GM21576 (cell line): Measurements from ENCODE around the gene NENF.
"Not testable (repeated sequence)": the region's sequence is repeated elsewhere in the genome, so short reads cannot be mapped to it uniquely, and the experiment has no call there.

Source experiments
- ATAC-seq: cut with Tn5 transposase; IDR thresholded peaks from one replicate; pipeline ENCODE4 v1.9.1; 2021; ENCODE audit warnings: mild to moderate bottlenecking, moderate library complexity; ENCODE audit not compliant: unreplicated experiment

NENF gene

DNA sequence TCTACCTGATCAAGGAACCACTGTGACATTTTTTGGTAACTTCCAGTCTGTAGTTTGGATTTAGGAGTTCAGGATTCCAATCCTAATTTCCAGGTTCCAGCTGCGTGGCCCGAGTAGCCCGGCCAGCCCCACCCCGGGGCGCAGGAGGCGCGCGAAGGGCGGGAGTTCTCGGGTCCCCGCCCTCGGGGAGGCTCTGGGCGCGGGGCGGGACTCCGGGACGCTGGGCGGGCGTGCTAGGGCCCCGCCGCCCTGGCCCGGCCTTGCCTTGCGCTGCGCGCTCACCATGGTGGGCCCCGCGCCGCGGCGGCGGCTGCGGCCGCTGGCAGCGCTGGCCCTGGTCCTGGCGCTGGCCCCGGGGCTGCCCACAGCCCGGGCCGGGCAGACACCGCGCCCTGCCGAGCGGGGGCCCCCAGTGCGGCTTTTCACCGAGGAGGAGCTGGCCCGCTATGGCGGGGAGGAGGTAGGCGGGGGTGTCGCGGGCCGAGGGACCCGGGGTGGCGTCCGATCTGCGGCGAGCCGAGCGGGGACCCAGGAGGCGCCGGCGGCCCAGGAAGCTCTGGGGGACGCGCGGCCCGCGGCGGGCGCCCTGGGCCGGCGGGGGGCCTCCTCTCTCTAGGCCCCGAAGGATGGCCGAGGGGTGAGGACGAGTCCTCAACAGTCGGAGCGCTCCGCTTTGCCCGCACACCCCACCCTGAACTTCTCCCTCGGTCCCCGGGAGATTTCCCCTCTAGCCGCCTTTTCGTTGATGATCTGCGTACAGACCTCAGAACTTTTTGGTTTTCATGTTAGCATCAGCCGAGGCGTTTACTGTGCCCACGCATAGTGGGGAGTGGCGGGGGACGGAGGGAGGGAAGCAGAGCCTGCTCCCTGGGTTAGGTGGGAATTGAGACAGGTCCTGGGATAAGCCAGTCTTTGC lies at the start of gene NENF:
Gene NENF (plus strand): TSS at position 260 of the 916 bp plus-strand sequence. CDS start 24 bp downstream, at position 284.
- peak; percentile 97 for ATAC-seq

DNA sequence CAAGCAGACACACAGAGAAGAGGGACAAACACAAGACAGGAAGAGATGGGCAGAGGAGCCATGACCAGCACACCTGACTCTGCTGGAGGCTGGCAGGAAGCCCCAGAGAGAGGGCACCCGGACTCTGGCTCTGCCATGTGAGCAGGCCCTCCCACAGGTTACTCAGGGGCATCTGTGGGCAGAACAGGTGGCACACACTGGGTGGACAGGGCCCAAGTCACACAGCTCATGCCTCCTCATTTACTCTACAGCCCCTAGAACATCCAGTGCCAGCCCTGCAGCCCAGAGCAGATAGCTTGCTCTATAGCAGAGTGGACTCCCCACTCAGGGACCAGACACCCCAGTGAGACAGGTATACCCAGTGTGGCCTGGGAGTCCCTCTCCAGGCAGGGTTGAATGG lies 46.7 kb upstream of the NENF start:
- no peak for ATAC-seq

DNA sequence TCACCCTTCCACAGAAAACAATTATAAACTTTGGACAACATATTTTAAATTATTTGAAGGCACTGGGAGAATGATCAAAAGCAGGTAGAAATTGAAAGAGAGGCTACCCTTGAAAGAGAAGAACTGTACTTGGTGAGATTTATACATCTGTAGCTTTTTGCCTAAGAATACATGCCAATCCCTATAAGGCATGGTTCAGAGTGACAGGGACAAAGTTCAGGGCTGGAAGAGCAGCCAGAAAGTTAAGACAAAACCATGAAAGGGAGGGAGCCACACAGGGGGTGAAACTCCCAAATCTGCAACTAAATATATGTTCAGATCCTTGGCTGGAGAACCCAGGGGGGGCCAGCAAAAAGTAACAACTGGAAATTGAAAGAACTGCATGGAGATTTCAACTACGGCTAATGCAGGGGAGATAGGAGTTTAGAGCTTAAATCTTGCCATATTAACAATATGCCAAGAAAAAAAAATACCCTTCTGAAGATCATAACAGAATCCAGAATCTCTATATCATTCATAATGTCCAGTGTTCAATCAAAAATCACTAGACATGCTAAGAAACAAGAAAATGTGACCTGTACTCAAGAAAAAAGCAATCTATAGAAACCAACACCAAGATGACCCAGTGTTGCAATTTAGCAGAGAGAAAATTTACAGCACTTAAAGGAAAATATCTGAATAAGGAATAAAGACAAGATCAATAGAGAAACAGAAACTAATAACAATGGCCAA lies 43.6 kb upstream of the NENF start:
- ATAC-seq = no peak

DNA sequence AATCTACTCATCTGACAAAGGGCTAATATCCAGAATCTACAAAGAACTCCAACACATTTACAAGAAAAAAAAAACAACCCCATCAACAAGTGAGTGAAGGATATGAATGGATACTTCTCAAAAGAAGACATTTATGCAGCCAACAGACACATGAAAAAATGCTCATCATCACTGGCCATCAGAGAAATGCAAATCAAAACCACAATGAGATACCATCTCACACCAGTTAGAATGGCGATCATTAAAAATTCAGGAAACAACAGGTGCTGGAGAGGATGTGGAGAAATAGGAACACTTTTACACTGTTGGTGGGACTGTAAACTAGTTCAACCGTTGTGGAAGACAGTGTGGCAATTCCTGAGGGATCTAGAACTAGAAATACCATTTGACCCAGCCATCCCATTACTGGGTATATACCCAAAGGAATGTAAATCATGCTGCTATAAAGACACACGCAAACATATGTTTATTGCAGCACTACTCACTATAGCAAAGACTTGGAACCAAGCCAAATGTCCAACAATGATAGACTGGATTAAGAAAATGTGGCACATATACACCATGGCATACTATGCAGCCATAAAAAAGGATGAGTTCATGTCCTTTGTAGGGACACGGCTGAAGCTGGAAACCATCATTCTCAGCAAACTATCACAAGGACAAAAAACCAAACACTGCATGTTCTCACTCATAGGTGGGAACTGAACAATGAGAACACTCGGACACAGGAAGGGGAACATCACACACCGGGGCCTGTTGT lies 36.9 kb upstream of the NENF start:
- not testable (repeated sequence) for ATAC-seq

GRCh38 chr1:212396638-212397037 lies 36.1 kb upstream of the NENF start:
- ATAC-seq = no peak

DNA sequence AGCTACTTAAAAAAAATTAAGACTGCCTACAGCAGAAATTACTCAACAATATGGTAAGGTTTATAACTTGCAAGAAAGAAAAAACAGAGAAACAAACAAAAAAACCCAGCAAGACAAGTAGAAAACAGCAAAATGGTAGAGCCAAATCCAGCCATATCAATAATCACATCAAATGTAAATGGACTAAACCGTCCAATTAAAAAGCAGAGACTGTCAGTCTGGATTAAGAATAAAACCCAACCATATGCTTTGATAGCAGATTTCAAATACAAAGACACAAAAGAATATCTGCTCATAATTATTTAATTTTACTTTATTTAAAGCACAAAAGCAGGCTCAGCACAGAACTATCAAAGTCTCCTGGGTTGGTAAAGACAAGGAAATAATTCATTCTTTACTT lies 35.5 kb upstream of the NENF start:
- ATAC-seq = no peak

GRCh38 chr1:212401042-212401441 lies 31.7 kb upstream of the NENF start:
- no peak for ATAC-seq

- ATAC-seq = no peak
These were observed 30.7 kb upstream of the NENF start for GRCh38 chr1:212401838-212402582.

DNA sequence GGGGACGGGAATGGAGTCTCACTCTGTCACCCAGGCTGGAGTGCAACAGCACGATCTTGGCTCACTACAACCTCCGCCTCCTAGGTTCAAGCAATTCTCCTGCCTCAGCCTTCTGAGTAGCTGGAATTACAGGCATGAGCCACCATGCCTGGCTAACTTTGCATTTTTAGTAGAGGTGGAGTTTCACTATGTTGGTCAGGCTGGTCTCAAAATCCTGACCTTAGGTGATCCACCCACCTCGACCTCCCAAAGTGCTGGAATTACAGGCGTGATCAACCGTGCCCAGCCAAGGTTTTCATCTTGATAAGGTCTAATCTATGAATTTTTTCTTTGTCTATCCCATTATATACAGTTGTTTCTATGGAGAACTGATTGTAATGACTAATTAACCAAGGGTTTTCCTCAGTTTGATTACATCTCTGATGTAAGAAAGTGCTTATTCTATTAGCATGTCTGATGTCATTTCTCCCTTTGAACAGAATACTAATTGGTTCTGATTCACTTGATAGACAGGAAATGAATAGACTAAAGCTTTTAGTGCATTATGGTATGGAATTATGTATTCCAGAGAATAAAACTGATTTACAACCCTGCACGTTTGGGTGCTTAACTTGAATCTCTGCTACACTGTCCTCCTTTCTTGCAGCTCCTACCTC lies 29.9 kb upstream of the NENF start:
- no peak for ATAC-seq

- ATAC-seq = no peak
These were observed 22.4 kb upstream of the NENF start for GRCh38 chr1:212410231-212410820.

GRCh38 chr1:212412374-212412773 lies 20.3 kb upstream of the NENF start:
- no peak for ATAC-seq

DNA sequence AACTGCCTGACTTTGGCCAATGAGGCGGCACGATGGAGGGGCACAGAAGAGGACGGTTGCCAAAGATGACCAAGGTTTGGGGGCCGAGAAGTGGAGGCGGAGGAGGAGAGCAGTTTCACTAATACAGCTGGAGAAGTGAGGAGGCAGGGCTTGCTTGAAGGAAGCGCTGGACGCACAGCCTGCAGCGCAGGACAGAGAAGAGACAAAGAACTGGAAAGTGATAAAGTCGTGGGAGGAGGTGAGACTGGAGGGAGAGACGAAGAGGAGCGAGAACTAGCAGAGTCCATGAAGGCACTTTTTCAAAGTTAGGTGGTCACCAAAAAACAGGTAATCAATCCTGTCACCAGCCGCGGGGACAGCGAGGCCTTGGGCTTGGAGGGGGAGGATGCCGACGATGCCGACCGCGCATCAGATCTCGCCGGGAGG lies 18.8 kb upstream of the NENF start:
- ATAC-seq = peak; percentile 14

GRCh38 chr1:212414328-212415106 lies 18.2 kb upstream of the NENF start, which contains the start of gene PACC1:
Gene PACC1 (minus strand): TSS chr1:212414886. CDS start chr1:212414757, 129 bp downstream.
- peak; percentile 97 for ATAC-seq

DNA sequence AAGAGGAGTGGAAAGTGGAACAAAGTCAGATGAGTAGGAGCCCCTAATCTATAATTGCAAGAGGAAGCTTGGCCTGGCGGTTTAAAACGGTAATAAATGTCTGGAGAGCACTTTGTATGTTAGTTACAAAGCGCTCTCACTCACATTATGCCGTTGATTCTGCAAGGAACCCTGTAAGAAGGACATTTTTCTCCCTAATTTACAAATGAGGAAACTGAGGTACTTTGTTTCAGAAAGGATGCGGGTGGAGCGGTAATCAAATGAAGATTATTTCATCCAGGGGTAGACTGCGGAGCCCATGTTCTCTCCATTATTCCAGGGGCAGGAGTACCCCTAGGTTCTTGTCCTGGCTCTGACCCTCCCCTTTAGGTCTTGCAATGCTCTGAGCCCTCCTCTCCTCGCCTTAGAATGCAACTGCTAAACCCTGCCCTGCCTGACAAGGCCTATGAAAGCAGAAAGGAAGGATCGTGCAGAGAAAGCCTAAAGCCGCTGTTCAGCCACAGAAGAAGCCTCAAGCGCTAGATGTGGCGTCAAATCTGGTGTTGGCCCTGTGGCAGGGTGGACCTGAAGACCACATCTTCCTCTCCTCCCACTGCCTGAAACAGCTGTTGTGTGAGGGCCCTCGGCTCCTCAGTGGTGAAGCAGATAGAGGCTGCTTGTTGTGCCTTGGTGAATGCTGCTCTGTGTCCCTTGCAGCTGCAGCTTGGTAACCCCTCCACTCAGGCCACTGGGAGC lies 17.4 kb upstream of the NENF start:
- ATAC-seq = no peak

GRCh38 chr1:212421165-212421564 lies 11.6 kb upstream of the NENF start:
- ATAC-seq = no peak

DNA sequence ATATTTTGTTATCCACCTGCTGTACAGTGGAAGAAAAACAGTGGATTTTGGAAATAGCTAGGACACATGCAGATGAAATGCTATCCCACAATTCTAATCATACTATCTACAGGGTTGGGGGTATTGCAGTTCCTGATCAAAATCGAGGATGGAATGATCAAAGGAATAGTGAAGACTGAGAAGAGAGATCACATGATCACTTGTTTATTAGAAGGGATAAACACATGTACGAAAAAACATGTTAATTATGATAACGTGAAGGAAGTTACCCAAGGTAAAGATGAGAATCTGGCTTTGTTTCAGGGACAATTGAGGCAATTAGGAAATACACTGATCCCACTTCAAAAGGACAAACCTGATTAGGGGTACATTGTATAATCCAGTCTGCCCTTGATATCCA lies 8.8 kb upstream of the NENF start:
- ATAC-seq = no peak

DNA sequence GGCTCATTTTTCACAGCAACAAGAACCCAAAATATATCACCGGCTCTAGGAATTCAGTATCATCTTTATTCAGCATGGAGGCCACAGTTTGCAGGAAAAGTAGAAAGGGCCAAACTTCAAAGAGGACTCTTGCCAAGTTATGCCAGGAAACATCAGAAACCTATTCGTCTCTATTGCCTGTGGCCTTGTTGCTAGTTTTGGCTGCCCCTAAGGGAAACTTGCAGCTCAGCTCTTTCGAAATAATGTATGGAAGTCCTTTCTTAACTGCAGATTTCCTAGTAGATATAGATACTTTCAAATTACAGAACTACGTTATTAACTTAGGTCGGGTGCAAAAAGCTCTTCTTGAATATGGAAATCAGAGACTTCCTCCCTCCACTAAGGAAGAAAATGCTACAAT lies 4.2 kb upstream of the NENF start:
- no peak for ATAC-seq

DNA sequence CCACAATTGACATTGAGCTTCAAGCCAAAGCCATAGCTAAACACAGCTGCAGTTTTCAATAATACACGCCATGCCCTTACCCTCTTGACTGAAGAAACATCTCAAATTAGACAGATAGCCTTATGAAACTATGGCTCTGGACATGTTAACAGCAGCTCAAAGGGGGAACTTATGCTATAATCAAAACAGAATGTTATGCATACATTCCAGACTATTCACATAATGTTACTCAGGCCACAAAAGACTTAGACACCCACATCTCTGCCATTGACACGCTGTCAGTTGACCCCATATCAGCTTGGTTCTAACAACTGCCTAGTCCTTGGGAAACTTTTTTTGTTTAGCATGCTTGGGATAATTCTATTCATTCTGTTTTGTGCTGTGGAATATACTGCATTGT lies 2.3 kb upstream of the NENF start:
- no peak for ATAC-seq
